LNCaP clone FGC (cell line): ENCODE data around the gene WWTR1.

Experiments used
- DNase-seq: peaks from one replicate; pipeline ENCODE4 v3.0.0-alpha.2; 2011; ENCODE audit warnings: low read depth
- H3K4me3 ChIP-seq: 2 replicates; pipeline ENCODE4 v1.5.1; 2011; ENCODE audit warnings: mild to moderate bottlenecking, low read depth, low read length, control low read depth
- CTCF ChIP-seq: IDR thresholded peaks from 2 replicates; pipeline ENCODE4 v1.5.1; 2012; ENCODE audit warnings: mild to moderate bottlenecking; ENCODE audit not compliant: control insufficient read depth, insufficient read depth; ENCODE audit errors: extremely low read depth

WWTR1 gene

GRCh38 chr3:149701206-149701976 lies 43.6 kb upstream of the WWTR1 start:
- no peak for DNase-seq
- H3K4me3 ChIP-seq, result no peak overlapping the region
- no peak for TF ChIP-seq CTCF

- H3K4me3 ChIP-seq, result no peak overlapping the region
- no peak for DNase-seq
- TF ChIP-seq CTCF, result no peak
Measured at GRCh38 chr3:149688122-149688757, 30.4 kb upstream of the WWTR1 start.

- DNase-seq, result no peak
- H3K4me3 ChIP-seq, result no peak overlapping the region
- no peak for TF ChIP-seq CTCF
Measured at GRCh38 chr3:149686996-149687395, 29.2 kb upstream of the WWTR1 start.

- DNase-seq, result no peak
- TF ChIP-seq CTCF, result no peak
- no peak overlapping the region for H3K4me3 ChIP-seq
Measured at GRCh38 chr3:149678351-149678950, 20.6 kb upstream of the WWTR1 start.

- no peak for DNase-seq
- no peak overlapping the region for H3K4me3 ChIP-seq
- no peak for TF ChIP-seq CTCF
Measured at GRCh38 chr3:149673393-149673792, 15.6 kb upstream of the WWTR1 start.

GRCh38 chr3:149670742-149671492 lies 13.1 kb upstream of the WWTR1 start:
- DNase-seq, result no peak
- no peak overlapping the region for H3K4me3 ChIP-seq
- TF ChIP-seq CTCF, result no peak
